Natural killer cell (primary cell): Measurements from ENCODE around the gene GYS2. TPM values are rescaled to one million over a fixed set of nuclear protein-coding genes. Genes with fewer than 3 reads are reported as not detected.

ENCODE experiments used
- ATAC-seq, 3 donors: fragments of 150-1000 bp in 2 of 3; fragments of 200-7000 bp in 1 of 3; cut with Tn5 transposase; 1 replicate in 1 of 3; 2 replicates in 2 of 3; pipeline ENCODE4 v1.10.0; 2021; ENCODE audit warnings: mild to moderate bottlenecking in 2 of 3, moderate library complexity in 2 of 3
- DNase-seq, 2 donors: peaks; one replicate each; pipeline versions ENCODE4 v3.0.0 to v3.0.0-alpha.2; 2013 to 2021; ENCODE audit warnings: mixed read lengths in 1 of 2
- H3K27ac ChIP-seq: one replicate; pipeline ENCODE4 v1.5.1; 2013; ENCODE audit warnings: mild to moderate bottlenecking, low read length
- H3K27me3 ChIP-seq: one replicate; pipeline ENCODE4 v1.6.1; 2013; ENCODE audit warnings: low read length; ENCODE audit not compliant: control insufficient read depth, insufficient read depth
- H3K36me3 ChIP-seq: one replicate; pipeline ENCODE4 v1.6.1; 2013; ENCODE audit warnings: low read length; ENCODE audit not compliant: control insufficient read depth, insufficient read depth
- H3K4me1 ChIP-seq: one replicate; pipeline ENCODE4 v1.6.1; 2013; ENCODE audit warnings: low read length; ENCODE audit not compliant: control insufficient read depth, insufficient read depth
- H3K4me3 ChIP-seq: one replicate; pipeline ENCODE4 v1.5.1; 2013; ENCODE audit warnings: low read length
- H3K9me3 ChIP-seq: one replicate; pipeline ENCODE4 v1.6.1; 2013; ENCODE audit warnings: low read length; ENCODE audit not compliant: control insufficient read depth, insufficient read depth
- H3K27ac Mint-ChIP-seq, 2 donors: one replicate each; pipeline ENCODE4 v1.8.0; 2022; ENCODE audit warnings: mild to moderate bottlenecking in 2 of 2, mixed read lengths in 2 of 2, moderate library complexity in 1 of 2
- H3K27me3 Mint-ChIP-seq, 2 donors: one replicate each; pipeline ENCODE4 v1.8.0; 2022; ENCODE audit warnings: low read depth in 2 of 2, mixed read lengths in 2 of 2
- H3K36me3 Mint-ChIP-seq: one replicate; pipeline ENCODE4 v1.8.0; 2022; ENCODE audit warnings: mixed read lengths
- H3K4me1 Mint-ChIP-seq, 2 donors: one replicate each; pipeline ENCODE4 v1.8.0; 2022; ENCODE audit warnings: mixed read lengths in 2 of 2
- H3K4me3 Mint-ChIP-seq: one replicate; pipeline ENCODE4 v1.8.0; 2022; ENCODE audit warnings: mild to moderate bottlenecking, moderate library complexity, mixed read lengths
- H3K9me3 Mint-ChIP-seq, 2 donors: one replicate each; pipeline ENCODE4 v1.8.0; 2022; ENCODE audit warnings: mixed read lengths in 2 of 2
- CTCF ChIP-seq: fragments of 200-600 bp; IDR thresholded peaks from one replicate; pipeline ENCODE4 v1.8.0; 2022; ENCODE audit warnings: antibody characterized with exemption
- WGBS: methylation state at CpG from one replicate; pipeline ENCODE4 v1.1.7; 2013; ENCODE audit warnings: missing lambda C conversion rate; ENCODE audit not compliant: insufficient coverage; 5-methylcytosine and 5-hydroxymethylcytosine counted together
- intact Hi-C: fragments of 100-400 bp; cut with micrococcal nuclease; formaldehyde crosslinking; loops from one replicate; pipeline ENCODE4 v1.14.2; 2022
- total RNA-seq, 4 donors: library from RNA; stranded (reverse); fragments of 120-200 nt in 1 of 4; gene quantifications; one replicate each; pipeline versions ENCODE4 v1.2.3 to v1.2.4, GENCODE V29; 2013 to 2022

GYS2 gene
- total RNA-seq, 3 donors from 2014 or later (not counting 1 experiment from before 2014, with no cell fraction given), result not detected

GRCh38 chr12:21559855-21560569 is 44.6 kb downstream of the GYS2 start:
- H3K4me1 ChIP-seq, result no peaks in the 10 kb centered on the region
- intact Hi-C loops, result no loop called here
- DNase-seq (no peak), ATAC-seq (no peak)
- H3K9me3 ChIP-seq, result no peaks in the 10 kb centered on the region
- H3K9me3 Mint-ChIP-seq, result no peaks in the 10 kb centered on the region
- WGBS, result 68% methylated on average over 5 of the region's 7 CpGs
- no peak overlapping the region for H3K4me3 Mint-ChIP-seq
- no peaks in the 10 kb centered on the region for H3K27me3 ChIP-seq
- peaks cover 0 to 2% of the 10 kb centered on the region in 2 donors for H3K27me3 Mint-ChIP-seq
- no peaks in the 10 kb centered on the region for H3K36me3 Mint-ChIP-seq
- no peak overlapping the region for H3K27ac Mint-ChIP-seq
- H3K4me1 Mint-ChIP-seq, result no peaks in the 10 kb centered on the region
- no peak overlapping the region for H3K27ac ChIP-seq
- H3K36me3 ChIP-seq, result no peaks in the 10 kb centered on the region
- no peak overlapping the region for H3K4me3 ChIP-seq
- no peak for TF ChIP-seq CTCF

GRCh38 chr12:21558100-21558679 is 46.5 kb downstream of the GYS2 start:
- WGBS, result 89% methylated on average over 6 of the region's 9 CpGs
- H3K4me1 ChIP-seq, result no peaks in the 10 kb centered on the region
- H3K36me3 Mint-ChIP-seq, result no peaks in the 10 kb centered on the region
- TF ChIP-seq CTCF, result no peak
- H3K27ac Mint-ChIP-seq, result no peak overlapping the region
- ATAC-seq, result no peak
- H3K36me3 ChIP-seq, result no peaks in the 10 kb centered on the region
- no peaks in the 10 kb centered on the region for H3K4me1 Mint-ChIP-seq
- DNase-seq, result no peak
- H3K27me3 Mint-ChIP-seq, result peaks cover 0 to 2% of the 10 kb centered on the region in 2 donors
- intact Hi-C loops, result no loop called here
- H3K9me3 ChIP-seq, result no peaks in the 10 kb centered on the region
- H3K9me3 Mint-ChIP-seq, result no peaks in the 10 kb centered on the region
- H3K27me3 ChIP-seq, result no peaks in the 10 kb centered on the region
- no peak overlapping the region for H3K27ac ChIP-seq
- H3K4me3 ChIP-seq, result no peak overlapping the region
- no peak overlapping the region for H3K4me3 Mint-ChIP-seq

GRCh38 chr12:21553329-21553675 is 51.3 kb downstream of the GYS2 start:
- Histone ChIP-seq H3K27ac (no peak overlapping the region), H3K4me1 (no peaks in the 10 kb centered on the region), H3K9me3 (no peaks in the 10 kb centered on the region), H3K27me3 (no peaks in the 10 kb centered on the region), H3K36me3 (no peaks in the 10 kb centered on the region), H3K4me3 (no peak overlapping the region)
- ATAC-seq, result no peak
- H3K4me3 Mint-ChIP-seq, result no peak overlapping the region
- no peak for DNase-seq
- H3K27ac Mint-ChIP-seq, result no peak overlapping the region
- peaks cover 0 to 5% of the 10 kb centered on the region in 2 donors for H3K27me3 Mint-ChIP-seq
- no peaks in the 10 kb centered on the region for H3K4me1 Mint-ChIP-seq
- H3K9me3 Mint-ChIP-seq, result no peaks in the 10 kb centered on the region
- intact Hi-C loops, result no loop called here
- no peaks in the 10 kb centered on the region for H3K36me3 Mint-ChIP-seq
- TF ChIP-seq CTCF, result no peak
